H9 (cell line): ENCODE measurements around the gene PLGRKT. TPM values are rescaled to one million over a fixed set of nuclear protein-coding genes. Genes with fewer than 3 reads are reported as not detected.

Source experiments
- DNase-seq: peaks from one replicate; pipeline ENCODE4 v3.0.0-alpha.2; 2017
- H2AFZ ChIP-seq: one replicate; pipeline ENCODE4 v1.6.1; 2013; ENCODE audit warnings: mild to moderate bottlenecking, low read length, control low read depth, moderate library complexity
- H2AK5ac ChIP-seq: 2 replicates; pipeline ENCODE4 v1.6.1; 2013; ENCODE audit warnings: low read length, control low read depth, mixed read lengths; ENCODE audit not compliant: insufficient read length
- H2BK120ac ChIP-seq: one replicate; pipeline ENCODE4 v1.6.1; 2013; ENCODE audit warnings: low read depth, mild to moderate bottlenecking, low read length, control low read depth, inconsistent platforms; ENCODE audit not compliant: poor library complexity, severe bottlenecking
- H2BK12ac ChIP-seq: 2 replicates; pipeline ENCODE4 v1.6.1; 2013; ENCODE audit warnings: low read length, control low read depth, mixed read lengths, low read depth; ENCODE audit not compliant: insufficient read length
- H2BK15ac ChIP-seq: 2 replicates; pipeline ENCODE4 v1.6.1; 2013; ENCODE audit warnings: low read depth, low read length, control low read depth
- H2BK20ac ChIP-seq: one replicate; pipeline ENCODE4 v1.6.1; 2013; ENCODE audit warnings: low read depth, mild to moderate bottlenecking, low read length, control low read depth, inconsistent platforms; ENCODE audit not compliant: poor library complexity, severe bottlenecking
- H2BK5ac ChIP-seq: 2 replicates; pipeline ENCODE4 v1.6.1; 2013; ENCODE audit warnings: low read length, control low read depth, mixed read lengths; ENCODE audit not compliant: insufficient read length
- H3K14ac ChIP-seq: 2 replicates; pipeline ENCODE4 v1.6.1; 2013; ENCODE audit warnings: low read length, control low read depth; ENCODE audit not compliant: insufficient read depth
- H3K18ac ChIP-seq: 2 replicates; pipeline ENCODE4 v1.6.1; 2013; ENCODE audit warnings: low read depth, mild to moderate bottlenecking, mixed read lengths, low read length, control low read depth; ENCODE audit not compliant: insufficient read length
- H3K23ac ChIP-seq: 2 replicates; pipeline ENCODE4 v1.6.1; 2013; ENCODE audit warnings: low read length, control low read depth, mixed read lengths, low read depth; ENCODE audit not compliant: insufficient read length
- H3K23me2 ChIP-seq: 2 replicates; pipeline ENCODE4 v1.6.1; 2013; ENCODE audit warnings: low read depth, mild to moderate bottlenecking, mixed read lengths, low read length, control low read depth; ENCODE audit not compliant: insufficient read length, poor library complexity, severe bottlenecking
- H3K27ac ChIP-seq: 2 replicates; pipeline ENCODE4 v1.5.1; 2013; ENCODE audit warnings: low read length, control low read depth, mixed read lengths, low read depth; ENCODE audit not compliant: insufficient read length
- H3K27me3 ChIP-seq: 2 replicates; pipeline ENCODE4 v1.6.1; 2013; ENCODE audit warnings: low read length, control low read depth, inconsistent platforms; ENCODE audit not compliant: insufficient read depth
- H3K4ac ChIP-seq: 2 replicates; pipeline ENCODE4 v1.6.1; 2013; ENCODE audit warnings: low read depth, mild to moderate bottlenecking, control low read depth, inconsistent platforms, low read length, moderate library complexity
- H3K4me1 ChIP-seq: 2 replicates; pipeline ENCODE4 v1.6.1; 2013; ENCODE audit warnings: low read length, control low read depth, inconsistent platforms; ENCODE audit not compliant: insufficient read depth
- H3K4me2 ChIP-seq: 2 replicates; pipeline ENCODE4 v1.6.1; 2013; ENCODE audit warnings: low read length, control low read depth, mixed read lengths; ENCODE audit not compliant: insufficient read length, insufficient read depth
- H3K56ac ChIP-seq: 2 replicates; pipeline ENCODE4 v1.6.1; 2013; ENCODE audit warnings: low read depth, mild to moderate bottlenecking, mixed read lengths, low read length, control low read depth; ENCODE audit not compliant: insufficient read length
- H3K79me1 ChIP-seq: 2 replicates; pipeline ENCODE4 v1.6.1; 2013; ENCODE audit warnings: low read depth, mild to moderate bottlenecking, moderate library complexity, low read length, control low read depth, inconsistent platforms; ENCODE audit not compliant: insufficient read depth, poor library complexity, severe bottlenecking
- H3K79me2 ChIP-seq: 2 replicates; pipeline ENCODE4 v1.6.1; 2013; ENCODE audit warnings: low read length, control low read depth, inconsistent platforms; ENCODE audit not compliant: insufficient read depth
- H3K9ac ChIP-seq: 2 replicates; pipeline ENCODE4 v1.6.1; 2013; ENCODE audit warnings: low read length, control low read depth, mixed read lengths; ENCODE audit not compliant: insufficient read length; ENCODE audit errors: extremely low read depth
- H3K9me3 ChIP-seq: one replicate; pipeline ENCODE4 v1.6.1; 2013; ENCODE audit warnings: low read depth, low read length, inconsistent platforms; ENCODE audit not compliant: control insufficient read depth
- H3T11ph ChIP-seq: one replicate; pipeline ENCODE4 v1.6.1; 2013; ENCODE audit warnings: mild to moderate bottlenecking, low read length, control low read depth, inconsistent platforms
- H4K20me1 ChIP-seq: one replicate; pipeline ENCODE4 v1.6.1; 2013; ENCODE audit not compliant: control insufficient read depth, insufficient read length, insufficient read depth
- H4K5ac ChIP-seq: 2 replicates; pipeline ENCODE4 v1.6.1; 2013; ENCODE audit warnings: low read depth, mild to moderate bottlenecking, mixed read lengths, low read length, control low read depth; ENCODE audit not compliant: insufficient read length
- H4K8ac ChIP-seq: replicated peaks from 2 replicates; pipeline ENCODE4 v1.6.1; 2013; ENCODE audit warnings: low read length, control low read depth, mixed read lengths, low read depth; ENCODE audit not compliant: insufficient read length
- H4K91ac ChIP-seq: 2 replicates; pipeline ENCODE4 v1.6.1; 2013; ENCODE audit warnings: low read depth, mild to moderate bottlenecking, moderate library complexity, mixed read lengths, low read length, control low read depth; ENCODE audit not compliant: insufficient read length
- H3K27ac Mint-ChIP-seq, 3 experiments: 2 replicates in 2 of 3; 3 replicates in 1 of 3; pipeline ENCODE4 v1.8.0; 2020 to 2021; ENCODE audit warnings: mixed read lengths in 3 of 3, mild to moderate bottlenecking in 1 of 3, moderate library complexity in 1 of 3
- H3K27me3 Mint-ChIP-seq: 2 replicates; pipeline ENCODE4 v1.8.0; 2021; ENCODE audit warnings: low read depth, mild to moderate bottlenecking, moderate library complexity, mixed read lengths
- H3K36me3 Mint-ChIP-seq, 3 experiments: 2 replicates in 2 of 3; 3 replicates in 1 of 3; pipeline ENCODE4 v1.8.0; 2020 to 2021; ENCODE audit warnings: low read depth in 3 of 3, mixed read lengths in 3 of 3; ENCODE audit not compliant: insufficient read depth in 1 of 3
- H3K4me1 Mint-ChIP-seq, 2 experiments: 2 replicates each; pipeline ENCODE4 v1.8.0; 2020; ENCODE audit warnings: mixed read lengths in 2 of 2
- H3K4me3 Mint-ChIP-seq, 2 experiments: 2 replicates in 1 of 2; 3 replicates in 1 of 2; pipeline ENCODE4 v1.8.0; 2020 to 2021; ENCODE audit warnings: mild to moderate bottlenecking in 2 of 2, mixed read lengths in 2 of 2, moderate library complexity in 1 of 2
- H3K9me3 Mint-ChIP-seq, 2 experiments: 2 replicates in 1 of 2; 3 replicates in 1 of 2; pipeline ENCODE4 v1.8.0; 2020; ENCODE audit warnings: mild to moderate bottlenecking in 2 of 2, mixed read lengths in 2 of 2, moderate library complexity in 1 of 2
- WGBS: extraction: QIAGEN DNeasy Blood & Tissue Kit; methylation state at CpG from one replicate; pipeline ENCODE4 v1.1.7; 2013; ENCODE audit warnings: missing lambda C conversion rate, low lambda C conversion rate, mixed read lengths; ENCODE audit not compliant: insufficient read length; ENCODE audit errors: extremely low coverage; 5-methylcytosine and 5-hydroxymethylcytosine counted together
- total RNA-seq: library from RNA; stranded (reverse); gene quantifications from 2 replicates; pipeline ENCODE4 v1.2.1, GENCODE V29; 2021
- TF ChIP-seq, protein P1 (sequence below): fragments of 200-600 bp; sonication (generic); conservative IDR thresholded peaks from 3 replicates; pipeline ENCODE4 v1.8.0; 2021; ENCODE audit warnings: antibody characterized with exemption, mild to moderate bottlenecking

PLGRKT gene
- total RNA-seq, 1 experiment from 2014 or later = 19.6 TPM

DNA sequence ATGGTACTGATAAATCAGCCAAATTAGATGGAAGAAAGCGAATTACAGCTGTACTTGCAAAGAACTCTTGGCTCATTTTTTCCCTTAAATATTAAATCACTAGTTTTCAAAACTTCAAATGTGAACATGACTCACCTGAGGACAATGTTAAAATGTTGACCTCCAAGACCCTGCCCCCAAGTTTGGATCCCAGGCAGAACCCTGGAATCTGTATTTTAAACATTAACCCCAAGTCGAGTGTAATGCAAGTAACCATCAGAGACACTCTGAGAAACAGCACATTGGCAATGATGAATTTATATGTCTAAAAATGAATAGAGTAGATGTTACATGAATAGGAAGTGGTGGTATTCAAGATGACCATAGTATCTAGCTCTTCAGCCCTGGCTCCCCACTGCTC, 10.3 kb upstream of the PLGRKT start:
- Histone ChIP-seq H3K23me2 (peaks cover 5% of the 10 kb centered on the region), H2BK15ac (no peak overlapping the region), H2BK12ac (no peak overlapping the region), H3K14ac (no peak overlapping the region), H3K18ac (no peak overlapping the region), H3K23ac (no peak overlapping the region), H3K79me1 (no peaks in the 10 kb centered on the region), H2BK20ac (no peak overlapping the region), H3K4ac (no peak overlapping the region), H3K9ac (no peak overlapping the region), H4K8ac (no peak overlapping the region), H3K56ac (no peak overlapping the region), H3K79me2 (no peaks in the 10 kb centered on the region), H3K27me3 (no peaks in the 10 kb centered on the region), H3T11ph (no peak overlapping the region), H3K4me1 (no peaks in the 10 kb centered on the region; the same call in 1 of the 2 replicates), H4K20me1 (no peaks in the 10 kb centered on the region), H2BK5ac (no peak overlapping the region), H3K9me3 (no peaks in the 10 kb centered on the region), H2BK120ac (no peak overlapping the region), H3K4me2 (no peak overlapping the region), H2AK5ac (no peak overlapping the region), H4K91ac (no peak overlapping the region), H4K5ac (no peak overlapping the region), H2AFZ (no peak overlapping the region), H3K27ac (no peak overlapping the region)
- Mint-ChIP-seq H3K4me1 (peaks cover 2 to 5% of the 10 kb centered on the region in 2 experiments; a peak in 3 of 4 replicates), H3K9me3 (peaks cover 0 to 2% of the 10 kb centered on the region in 2 experiments; a peak in 1 of 5 replicates), H3K27me3 (peaks cover 32% of the 10 kb centered on the region), H3K4me3 (no peak overlapping the region), H3K36me3 (no peaks in the 10 kb centered on the region), H3K27ac (no peak overlapping the region)
- no CpG with 5 or more reads among the region's 2 CpGs for WGBS
- TF ChIP-seq, protein P1, sequence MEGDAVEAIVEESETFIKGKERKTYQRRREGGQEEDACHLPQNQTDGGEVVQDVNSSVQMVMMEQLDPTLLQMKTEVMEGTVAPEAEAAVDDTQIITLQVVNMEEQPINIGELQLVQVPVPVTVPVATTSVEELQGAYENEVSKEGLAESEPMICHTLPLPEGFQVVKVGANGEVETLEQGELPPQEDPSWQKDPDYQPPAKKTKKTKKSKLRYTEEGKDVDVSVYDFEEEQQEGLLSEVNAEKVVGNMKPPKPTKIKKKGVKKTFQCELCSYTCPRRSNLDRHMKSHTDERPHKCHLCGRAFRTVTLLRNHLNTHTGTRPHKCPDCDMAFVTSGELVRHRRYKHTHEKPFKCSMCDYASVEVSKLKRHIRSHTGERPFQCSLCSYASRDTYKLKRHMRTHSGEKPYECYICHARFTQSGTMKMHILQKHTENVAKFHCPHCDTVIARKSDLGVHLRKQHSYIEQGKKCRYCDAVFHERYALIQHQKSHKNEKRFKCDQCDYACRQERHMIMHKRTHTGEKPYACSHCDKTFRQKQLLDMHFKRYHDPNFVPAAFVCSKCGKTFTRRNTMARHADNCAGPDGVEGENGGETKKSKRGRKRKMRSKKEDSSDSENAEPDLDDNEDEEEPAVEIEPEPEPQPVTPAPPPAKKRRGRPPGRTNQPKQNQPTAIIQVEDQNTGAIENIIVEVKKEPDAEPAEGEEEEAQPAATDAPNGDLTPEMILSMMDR = no peak
- no peak for DNase-seq
